Coronary artery (tissue), 2 donors: ENCODE measurements around the gene CRYL1.

Source experiments
- DNase-seq: peaks from one replicate; pipeline ENCODE4 v3.0.0-alpha.2; 2017; ENCODE audit warnings: low spot score
- H3K27ac ChIP-seq, 2 donors: fragments of 200-600 bp; sonication (generic); one replicate each; pipeline ENCODE4 v1.5.1; 2016 to 2019
- H3K4me3 ChIP-seq: fragments of 200-600 bp; sonication (generic); 2 replicates; pipeline ENCODE4 v1.5.1; 2016; ENCODE audit warnings: mild to moderate bottlenecking, moderate library complexity
- TF ChIP-seq, protein P1 (sequence below): fragments of 200-600 bp; sonication (generic); IDR thresholded peaks from one replicate; pipeline ENCODE4 v1.5.1; 2019; ENCODE audit warnings: antibody characterized with exemption

Gene CRYL1

DNA sequence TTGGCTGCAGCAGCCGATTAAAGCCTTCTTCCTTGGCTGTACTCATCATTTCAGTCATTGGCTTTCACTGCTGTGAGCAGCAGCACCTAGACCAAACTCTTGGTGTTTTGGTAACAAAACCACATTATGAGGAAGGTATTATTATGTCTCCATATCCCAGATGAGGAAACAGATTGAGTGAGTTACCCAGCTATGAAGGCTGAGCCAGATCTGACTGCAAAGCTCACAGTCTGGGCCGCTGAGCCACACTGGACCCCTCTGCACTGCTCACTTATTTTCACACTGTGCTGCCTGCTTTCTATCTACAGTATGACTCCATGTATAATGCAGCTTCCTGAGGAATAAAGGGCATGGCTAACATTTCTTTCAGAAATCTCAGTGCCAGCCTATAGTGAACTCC lies 24.5 kb downstream of the CRYL1 start:
- no peak for DNase-seq
- H3K27ac ChIP-seq, result peak overlapping the region in 1 of 2 donors; percentile 40
- TF ChIP-seq, protein P1, sequence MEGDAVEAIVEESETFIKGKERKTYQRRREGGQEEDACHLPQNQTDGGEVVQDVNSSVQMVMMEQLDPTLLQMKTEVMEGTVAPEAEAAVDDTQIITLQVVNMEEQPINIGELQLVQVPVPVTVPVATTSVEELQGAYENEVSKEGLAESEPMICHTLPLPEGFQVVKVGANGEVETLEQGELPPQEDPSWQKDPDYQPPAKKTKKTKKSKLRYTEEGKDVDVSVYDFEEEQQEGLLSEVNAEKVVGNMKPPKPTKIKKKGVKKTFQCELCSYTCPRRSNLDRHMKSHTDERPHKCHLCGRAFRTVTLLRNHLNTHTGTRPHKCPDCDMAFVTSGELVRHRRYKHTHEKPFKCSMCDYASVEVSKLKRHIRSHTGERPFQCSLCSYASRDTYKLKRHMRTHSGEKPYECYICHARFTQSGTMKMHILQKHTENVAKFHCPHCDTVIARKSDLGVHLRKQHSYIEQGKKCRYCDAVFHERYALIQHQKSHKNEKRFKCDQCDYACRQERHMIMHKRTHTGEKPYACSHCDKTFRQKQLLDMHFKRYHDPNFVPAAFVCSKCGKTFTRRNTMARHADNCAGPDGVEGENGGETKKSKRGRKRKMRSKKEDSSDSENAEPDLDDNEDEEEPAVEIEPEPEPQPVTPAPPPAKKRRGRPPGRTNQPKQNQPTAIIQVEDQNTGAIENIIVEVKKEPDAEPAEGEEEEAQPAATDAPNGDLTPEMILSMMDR, result no peak
- no peak overlapping the region for H3K4me3 ChIP-seq

DNA sequence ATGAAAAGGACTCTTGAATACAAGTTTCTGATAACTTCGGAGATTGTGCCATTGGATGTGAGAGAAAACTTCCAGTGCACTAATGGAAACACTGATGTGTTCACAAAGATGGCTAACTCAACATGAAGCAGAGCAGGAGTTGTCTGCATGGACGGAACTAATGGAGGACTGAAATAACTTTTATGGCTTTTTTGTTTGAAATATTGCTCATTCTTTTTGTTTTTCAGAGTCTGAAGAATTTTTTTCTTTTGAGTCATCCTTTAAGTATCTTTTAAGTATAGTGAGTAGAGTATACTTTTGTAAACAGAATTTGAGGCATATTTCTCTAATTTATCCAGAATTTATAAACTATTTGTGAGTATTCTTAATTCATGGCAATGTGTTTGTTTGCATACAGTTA lies 25.7 kb downstream of the CRYL1 start:
- Histone ChIP-seq H3K27ac (no peak overlapping the region), H3K4me3 (no peak overlapping the region)
- TF ChIP-seq, protein P1, result no peak
- DNase-seq, result no peak

DNA sequence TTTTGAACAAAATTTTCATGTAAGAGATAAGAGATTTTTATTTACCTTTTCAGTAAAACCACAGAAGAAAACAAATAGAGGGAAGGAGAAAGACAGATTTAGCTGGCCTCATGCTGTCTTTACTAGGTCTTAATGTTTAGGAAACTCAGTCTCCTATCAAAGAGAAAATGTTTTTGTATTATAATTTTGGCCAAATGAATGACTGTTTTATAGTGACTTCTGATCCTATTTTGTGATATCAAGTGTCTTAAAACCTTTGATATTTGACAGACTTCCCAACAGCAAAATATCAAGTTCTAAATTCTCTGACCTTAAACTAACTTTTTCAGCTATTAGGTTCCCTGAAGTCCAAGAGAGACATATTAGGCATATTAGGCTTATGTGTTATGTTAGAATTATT lies 27.0 kb downstream of the CRYL1 start:
- no peak for DNase-seq
- H3K27ac ChIP-seq, result no peak overlapping the region
- H3K4me3 ChIP-seq, result no peak overlapping the region

DNA sequence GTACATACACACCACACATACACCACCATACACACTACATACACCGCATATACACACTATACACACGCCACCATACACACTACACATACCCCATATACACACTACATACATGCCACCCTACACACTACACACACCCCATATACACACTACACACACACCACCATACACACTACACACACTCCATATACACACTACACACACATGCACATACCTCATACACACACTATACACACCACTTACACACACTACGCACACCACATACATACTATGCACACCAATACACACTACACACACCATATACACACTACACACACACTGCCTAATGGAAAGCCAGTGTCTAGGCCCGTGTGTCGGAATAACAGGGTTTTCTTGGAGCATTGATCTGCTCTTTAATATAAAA lies 27.5 kb downstream of the CRYL1 start:
- no peak overlapping the region for H3K27ac ChIP-seq
- H3K4me3 ChIP-seq, result no peak overlapping the region
- TF ChIP-seq, protein P1, result no peak
- DNase-seq, result no peak

More for the DNA sequence above, 27.0 kb downstream of the CRYL1 start:
- TF ChIP-seq, protein P1, result no peak

DNA sequence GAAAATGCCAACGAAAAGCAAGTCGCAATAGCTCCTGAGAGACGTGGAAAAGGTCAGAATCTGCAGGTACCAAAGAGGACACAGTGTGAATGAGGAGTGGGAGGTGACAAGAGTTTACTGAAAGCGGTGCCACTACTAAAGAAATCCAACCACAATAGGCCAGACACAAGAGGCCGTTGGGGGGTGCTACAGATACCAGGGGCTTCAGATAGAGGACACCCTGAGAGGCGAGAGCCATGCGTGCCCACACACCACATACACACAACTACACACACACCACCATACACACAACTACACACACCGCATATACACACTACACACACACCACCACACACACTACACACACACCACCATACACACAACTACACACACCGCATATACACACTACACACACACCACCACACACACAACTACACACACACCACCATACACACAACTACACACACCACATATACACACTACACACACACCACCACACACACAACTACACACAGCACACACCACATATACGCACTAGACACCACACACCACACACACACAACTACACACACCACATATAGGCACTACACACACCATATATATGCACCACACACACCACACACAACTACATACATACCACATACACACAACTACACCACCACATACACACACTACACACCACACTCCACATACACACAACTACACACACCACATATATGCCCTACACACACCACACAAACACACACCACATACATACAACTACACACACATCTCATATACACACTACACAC lies 28.5 kb downstream of the CRYL1 start:
- Histone ChIP-seq H3K4me3 (no peak overlapping the region), H3K27ac (no peak overlapping the region)
- TF ChIP-seq, protein P1, result no peak
- no peak for DNase-seq

DNA sequence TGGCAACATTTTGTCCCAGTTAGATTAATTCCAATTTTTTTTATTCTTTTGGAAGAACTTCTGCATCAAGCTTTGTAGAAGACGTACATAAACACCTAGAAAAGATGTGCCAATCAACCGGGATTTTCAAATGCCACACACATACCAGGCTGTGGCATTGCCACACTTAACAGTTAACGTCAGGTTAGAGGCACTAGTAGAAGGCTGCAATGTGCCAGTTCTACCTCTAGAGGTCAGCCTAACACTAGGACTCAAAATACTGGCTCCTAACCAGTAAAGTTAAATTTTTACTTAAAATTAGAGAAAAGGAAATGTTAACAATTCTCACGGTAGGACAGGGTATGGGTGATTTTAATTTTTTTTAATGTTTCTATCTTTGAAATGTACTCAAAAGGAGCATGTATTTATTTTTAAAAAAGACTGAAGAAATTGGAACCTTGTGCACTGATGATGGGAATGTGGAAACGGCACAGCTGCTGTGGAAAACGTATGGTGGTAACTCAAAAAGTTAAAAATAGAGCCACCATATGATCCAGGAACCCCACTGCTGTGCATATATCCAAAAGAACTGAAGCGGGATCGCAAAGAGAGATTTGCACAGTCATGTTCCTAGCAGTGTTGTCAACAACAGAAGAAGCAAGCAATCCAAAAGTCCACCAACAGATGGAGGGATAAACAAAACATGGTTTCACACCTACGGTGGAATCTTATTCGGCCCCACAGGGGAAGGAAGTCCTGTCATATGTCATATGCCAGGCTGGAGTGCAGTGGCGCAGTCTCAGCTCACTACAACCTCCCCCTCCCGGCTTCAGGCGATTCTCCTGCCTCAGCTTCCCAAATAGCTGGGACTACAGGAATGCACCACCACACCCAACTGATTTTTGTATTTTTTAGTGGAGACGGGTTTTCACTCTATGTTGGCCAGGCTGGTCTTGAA lies 30.3 kb downstream of the CRYL1 start:
- DNase-seq, result no peak
- TF ChIP-seq, protein P1, result peak; percentile 89
- no peak overlapping the region for H3K27ac ChIP-seq
- peak overlapping the region; percentile 39 for H3K4me3 ChIP-seq
